Measurements from ENCODE around the gene FBXO38. TPM values are rescaled to one million over a fixed set of nuclear protein-coding genes. Genes with fewer than 3 reads are reported as not detected.

The FBXO38 gene, protein sequence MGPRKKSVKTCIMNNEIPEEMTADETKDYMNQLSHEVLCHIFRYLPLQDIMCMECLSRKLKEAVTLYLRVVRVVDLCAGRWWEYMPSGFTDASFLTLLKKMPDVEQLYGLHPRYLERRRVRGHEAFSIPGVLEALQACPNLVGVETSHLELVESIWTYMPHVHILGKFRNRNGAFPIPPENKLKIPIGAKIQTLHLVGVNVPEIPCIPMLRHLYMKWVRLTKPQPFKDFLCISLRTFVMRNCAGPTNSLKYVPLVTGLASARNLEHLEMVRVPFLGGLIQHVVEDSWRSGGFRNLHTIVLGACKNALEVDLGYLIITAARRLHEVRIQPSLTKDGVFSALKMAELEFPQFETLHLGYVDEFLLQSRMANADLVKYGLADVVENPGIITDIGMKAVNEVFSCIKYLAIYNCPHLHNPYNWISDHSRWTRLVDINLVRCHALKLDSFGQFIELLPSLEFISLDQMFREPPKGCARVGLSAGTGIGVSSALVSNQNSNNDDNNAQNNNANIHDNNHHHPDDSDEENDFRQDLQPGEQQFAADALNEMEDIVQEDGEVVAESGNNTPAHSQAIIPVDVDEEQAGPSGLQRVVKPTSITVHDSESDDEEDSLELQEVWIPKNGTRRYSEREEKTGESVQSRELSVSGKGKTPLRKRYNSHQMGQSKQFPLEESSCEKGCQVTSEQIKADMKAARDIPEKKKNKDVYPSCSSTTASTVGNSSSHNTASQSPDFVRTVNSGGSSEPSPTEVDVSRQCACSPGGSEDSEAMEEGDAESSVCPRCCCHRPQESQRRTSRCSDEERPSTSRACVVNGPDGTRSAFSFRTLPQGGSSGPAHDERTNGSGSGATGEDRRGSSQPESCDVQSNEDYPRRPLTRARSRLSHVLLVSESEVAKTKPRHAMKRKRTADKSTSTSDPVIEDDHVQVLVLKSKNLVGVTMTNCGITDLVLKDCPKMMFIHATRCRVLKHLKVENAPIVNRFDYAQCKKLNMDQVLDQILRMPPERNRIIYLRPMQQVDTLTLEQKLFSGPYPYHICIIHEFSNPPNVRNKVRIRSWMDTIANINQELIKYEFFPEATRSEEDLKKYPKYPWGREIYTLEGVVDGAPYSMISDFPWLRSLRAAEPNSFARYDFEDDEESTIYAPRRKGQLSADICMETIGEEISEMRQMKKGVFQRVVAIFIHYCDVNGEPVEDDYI
- total RNA-seq, result 67.1 TPM
- long read RNA-seq, full-length matches to known transcripts, result 9 of 28 reads
- long read RNA-seq, partial matches to known transcripts, result 15 of 28 reads
- long read RNA-seq, other reads (novel, unspliced or antisense), result 4 of 28 reads

DNA sequence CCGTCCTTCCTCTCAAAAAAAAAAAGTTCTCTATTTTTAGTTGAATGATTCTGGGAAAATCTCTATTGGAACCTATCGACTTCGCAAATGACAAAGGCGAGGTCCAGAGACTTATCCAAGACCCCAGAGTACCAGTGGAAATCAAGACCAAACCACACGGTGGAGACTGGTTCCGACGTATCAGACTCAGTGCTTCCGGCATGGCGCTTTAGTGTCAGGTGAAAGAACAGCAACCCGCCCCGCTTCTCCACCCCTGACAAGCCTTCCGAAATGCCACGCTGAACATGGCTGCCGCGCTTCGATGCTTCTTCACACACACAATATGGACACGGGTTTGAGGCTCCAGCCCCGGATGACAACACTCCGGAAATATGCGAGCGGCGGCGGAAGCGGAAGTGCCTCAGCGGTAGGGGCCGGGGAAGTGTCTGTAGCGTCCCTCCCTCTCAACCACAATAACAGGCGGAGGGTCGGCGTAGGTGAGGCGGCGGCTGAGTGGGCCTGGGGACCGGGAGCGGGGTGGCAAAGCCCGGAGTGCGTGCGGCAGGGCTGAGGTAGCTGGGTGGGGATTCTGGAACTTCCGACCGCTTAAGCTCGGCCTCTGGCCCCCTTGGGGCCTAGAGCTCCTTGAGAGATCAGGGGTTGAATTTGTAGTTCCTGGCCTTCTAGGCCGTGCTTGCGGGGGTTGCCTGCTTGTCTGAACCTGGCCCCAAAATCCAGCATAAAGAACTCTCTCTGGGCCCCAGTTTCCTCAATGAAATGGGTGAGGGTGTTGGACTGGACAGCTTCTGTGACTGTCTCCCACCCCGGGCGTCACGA is at the start of gene FBXO38:
Gene FBXO38 (plus strand): TSS at position 395 of the 816 bp plus-strand sequence. CDS start 10,819 bp downstream, outside the sequence.
- Histone ChIP-seq H3K4me3 (peak within 1 kb of the TSS; percentile 88), H3K27ac (peak within 1 kb of the TSS; percentile 92), H3K4me1 (peaks cover 48% of the 10 kb centered on the region), H3K36me3 (peaks cover 5% of the 10 kb centered on the region), H3K27me3 (no peaks in the 10 kb centered on the region), H3K9me3 (no peaks in the 10 kb centered on the region)
- TF ChIP-seq, protein P1, sequence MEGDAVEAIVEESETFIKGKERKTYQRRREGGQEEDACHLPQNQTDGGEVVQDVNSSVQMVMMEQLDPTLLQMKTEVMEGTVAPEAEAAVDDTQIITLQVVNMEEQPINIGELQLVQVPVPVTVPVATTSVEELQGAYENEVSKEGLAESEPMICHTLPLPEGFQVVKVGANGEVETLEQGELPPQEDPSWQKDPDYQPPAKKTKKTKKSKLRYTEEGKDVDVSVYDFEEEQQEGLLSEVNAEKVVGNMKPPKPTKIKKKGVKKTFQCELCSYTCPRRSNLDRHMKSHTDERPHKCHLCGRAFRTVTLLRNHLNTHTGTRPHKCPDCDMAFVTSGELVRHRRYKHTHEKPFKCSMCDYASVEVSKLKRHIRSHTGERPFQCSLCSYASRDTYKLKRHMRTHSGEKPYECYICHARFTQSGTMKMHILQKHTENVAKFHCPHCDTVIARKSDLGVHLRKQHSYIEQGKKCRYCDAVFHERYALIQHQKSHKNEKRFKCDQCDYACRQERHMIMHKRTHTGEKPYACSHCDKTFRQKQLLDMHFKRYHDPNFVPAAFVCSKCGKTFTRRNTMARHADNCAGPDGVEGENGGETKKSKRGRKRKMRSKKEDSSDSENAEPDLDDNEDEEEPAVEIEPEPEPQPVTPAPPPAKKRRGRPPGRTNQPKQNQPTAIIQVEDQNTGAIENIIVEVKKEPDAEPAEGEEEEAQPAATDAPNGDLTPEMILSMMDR (IDR thresholded peaks at IDR 0.05), result no peak
- ATAC-seq (peak; percentile 98), DNase-seq (peak; percentile 98)
- intact Hi-C loops (cut with DNase I), result no loop called here

DNA sequence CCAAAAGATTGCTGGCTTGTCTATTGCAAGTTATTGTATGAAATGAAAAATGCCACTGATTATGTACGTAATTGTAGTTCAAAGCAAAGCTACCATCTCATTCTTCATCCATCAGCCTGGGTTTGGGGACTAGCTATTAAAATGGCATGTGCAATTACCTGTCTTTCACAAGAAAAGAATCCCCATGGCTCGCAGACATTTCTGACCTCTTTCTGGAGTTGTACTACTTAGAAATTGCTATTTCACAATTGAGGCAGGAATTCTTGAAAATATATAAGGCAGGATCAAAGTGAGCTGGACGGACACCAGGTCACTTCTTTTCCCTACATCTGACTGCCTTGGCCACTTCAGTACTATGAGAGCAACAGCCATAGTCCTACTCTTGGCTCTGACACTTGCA is 48.5 kb upstream of the FBXO38 start, which contains the start of gene SPINK9:
Gene SPINK9 (plus strand): TSS at position 301 of the 400 bp plus-strand sequence. CDS start 55 bp downstream, at position 356.
- Histone ChIP-seq H3K4me3 (no peak within 1 kb of the TSS), H3K4me1 (no peaks in the 10 kb centered on the region), H3K9me3 (no peaks in the 10 kb centered on the region), H3K36me3 (no peaks in the 10 kb centered on the region), H3K27me3 (no peaks in the 10 kb centered on the region), H3K27ac (no peak within 1 kb of the TSS)
- DNase-seq (no peak), ATAC-seq (no peak)
- TF ChIP-seq, protein P1 (IDR thresholded peaks at IDR 0.05), result no peak
- intact Hi-C loops (cut with DNase I), result no loop called here

DNA sequence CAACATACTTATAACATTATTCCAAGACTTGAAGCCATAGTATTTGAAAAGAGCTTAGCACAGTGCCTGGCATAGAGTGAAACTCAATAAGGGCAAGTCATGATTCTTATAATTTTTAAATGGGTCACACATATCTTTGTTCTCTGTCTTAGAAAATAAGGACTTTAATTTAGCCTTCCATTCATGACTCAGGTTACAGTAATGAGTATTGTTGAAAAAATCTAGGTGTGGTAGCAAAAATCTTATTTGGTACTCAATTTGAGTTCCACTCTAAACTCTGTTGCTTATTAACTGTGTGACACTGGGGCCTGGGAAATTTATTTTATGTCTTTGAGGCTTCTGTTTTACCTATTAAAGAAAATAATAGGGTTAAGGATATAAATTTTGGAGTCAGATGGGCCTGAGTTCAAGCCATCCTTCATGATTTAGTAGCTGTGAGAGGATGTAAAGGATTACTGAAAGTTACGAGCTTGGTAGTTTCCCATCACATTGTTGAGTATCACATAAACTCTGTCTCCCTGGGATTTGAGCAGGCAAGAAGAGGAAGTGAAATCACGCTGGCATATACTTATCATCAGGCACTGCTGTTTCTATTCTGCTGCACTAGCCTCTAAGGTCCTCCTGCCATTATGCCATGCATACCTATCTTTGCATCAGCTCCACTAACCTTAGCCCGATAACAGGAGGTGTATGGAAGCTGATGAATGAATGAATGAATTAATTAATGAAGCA is 46.9 kb upstream of the FBXO38 start:
- Histone ChIP-seq H3K4me1 (no peaks in the 10 kb centered on the region), H3K27ac (no peak overlapping the region), H3K4me3 (no peak overlapping the region), H3K9me3 (no peaks in the 10 kb centered on the region), H3K27me3 (no peaks in the 10 kb centered on the region), H3K36me3 (no peaks in the 10 kb centered on the region)
- intact Hi-C loops (cut with DNase I), result no loop called here
- peak; percentile 30 for ATAC-seq
- TF ChIP-seq, protein P1 (IDR thresholded peaks at IDR 0.05), result no peak
- DNase-seq, result no peak

DNA sequence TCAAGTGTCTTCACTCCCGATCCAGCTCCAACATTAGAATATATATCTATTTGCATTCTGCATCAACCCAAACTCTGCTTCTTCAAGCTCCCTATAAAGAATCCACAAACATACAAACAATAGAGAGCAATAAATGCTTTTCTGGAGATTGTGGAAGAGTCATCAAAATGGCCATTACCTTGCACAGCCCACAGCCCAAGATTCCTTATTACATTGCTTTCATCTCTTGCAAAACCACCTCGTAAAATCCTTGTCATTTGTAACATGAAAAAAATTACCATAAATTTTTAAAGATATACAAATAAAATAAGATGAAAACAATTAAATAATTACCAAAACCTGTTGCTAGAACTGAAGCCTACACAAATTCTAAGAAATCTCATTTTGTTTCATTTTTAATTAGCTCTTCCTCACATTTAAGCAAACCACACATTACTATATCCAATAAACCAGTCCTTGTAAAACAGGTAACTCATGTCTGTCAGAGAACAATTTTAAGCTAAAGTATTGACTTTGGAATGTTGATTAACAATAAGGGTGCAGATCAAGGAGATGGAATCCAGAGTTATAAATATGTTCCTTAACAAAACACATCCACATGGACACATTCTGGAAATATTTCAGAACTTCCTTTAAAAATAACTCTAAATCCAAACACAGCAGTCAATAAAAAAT is 41.2 kb upstream of the FBXO38 start:
- DNase-seq (no peak), ATAC-seq (no peak)
- H3K4me3 ChIP-seq, result no peak overlapping the region
- no peak overlapping the region for H3K27ac ChIP-seq
- no peaks in the 10 kb centered on the region for H3K4me1 ChIP-seq
- intact Hi-C loops (cut with DNase I), result no loop called here
- no peaks in the 10 kb centered on the region for H3K9me3 ChIP-seq
- no peaks in the 10 kb centered on the region for H3K27me3 ChIP-seq
- H3K36me3 ChIP-seq, result no peaks in the 10 kb centered on the region
- TF ChIP-seq, protein P1 (IDR thresholded peaks at IDR 0.05), result no peak
